OCI-LY7 (cell line): ENCODE results near the gene PEPD. TPM values are rescaled to one million over a fixed set of nuclear protein-coding genes. Genes with fewer than 3 reads are reported as not detected.

Experiments used
- BruUV-seq: library from RNA; stranded (reverse); fragments of 400-500 nt; replicated peaks from 2 replicates; lab custom pipeline; 2021; lab: Mats Ljungman, UMichigan
- CTCF ChIA-PET: fragments of 300-600 bp; sonication (Branson Sonifier 250); formaldehyde crosslinking; loops from one replicate; lab custom pipeline; 2022; ENCODE audit warnings: antibody characterized with exemption; ENCODE audit not compliant: unreplicated experiment; lab: Charles Lee
- POLR2A ChIA-PET: fragments of 300-600 bp; sonication (Branson Sonifier 250); formaldehyde crosslinking; loops from one replicate; lab custom pipeline; 2022; ENCODE audit warnings: antibody characterized with exemption; lab: Charles Lee
- DNase-seq: peaks from one replicate; pipeline ENCODE4 v3.0.0-alpha.2; 2015; ENCODE audit warnings: low spot score
- H2AFZ ChIP-seq: fragments of 200-600 bp; sonication (generic), shearing (Covaris generic); 2 replicates; pipeline ENCODE4 v1.6.1; 2014; ENCODE audit warnings: mild to moderate bottlenecking, antibody characterized with exemption, low read length, moderate library complexity
- H3K27ac ChIP-seq: fragments of 200-600 bp; sonication (generic); 2 replicates; pipeline ENCODE4 v1.5.1; 2014; ENCODE audit warnings: mixed run types, low read depth, mild to moderate bottlenecking, moderate library complexity, low read length, inconsistent platforms; ENCODE audit not compliant: poor library complexity, severe bottlenecking
- H3K36me3 ChIP-seq: fragments of 200-600 bp; sonication (generic); 2 replicates; pipeline ENCODE4 v1.6.1; 2014; ENCODE audit warnings: mild to moderate bottlenecking, antibody characterized with exemption, low read length, moderate library complexity, mixed read lengths; ENCODE audit not compliant: insufficient read depth
- H3K4me1 ChIP-seq: fragments of 200-600 bp; sonication (generic); 2 replicates; pipeline ENCODE4 v1.5.1; 2014; ENCODE audit warnings: mild to moderate bottlenecking, low read length; ENCODE audit not compliant: insufficient read depth, poor library complexity, severe bottlenecking
- H3K4me2 ChIP-seq: fragments of 200-600 bp; sonication (generic); 2 replicates; pipeline ENCODE4 v1.6.1; 2014; ENCODE audit warnings: mild to moderate bottlenecking, low read length
- H3K4me3 ChIP-seq: fragments of 200-600 bp; sonication (generic); 2 replicates; pipeline ENCODE4 v1.5.1; 2014; ENCODE audit warnings: mild to moderate bottlenecking, low read depth, low read length; ENCODE audit not compliant: poor library complexity, severe bottlenecking
- H3K79me2 ChIP-seq: fragments of 200-600 bp; sonication (generic); 2 replicates; pipeline ENCODE4 v1.6.1; 2016; ENCODE audit warnings: low read depth, mild to moderate bottlenecking, low read length, moderate library complexity, mixed read lengths; ENCODE audit not compliant: insufficient read depth
- H3K9me2 ChIP-seq: fragments of 200-600 bp; sonication (generic); 2 replicates; pipeline ENCODE4 v1.6.1; 2016; ENCODE audit warnings: mild to moderate bottlenecking, low read length, mixed read lengths; ENCODE audit not compliant: insufficient read depth
- H3K9me3 ChIP-seq: fragments of 200-600 bp; sonication (generic); 2 replicates; pipeline ENCODE4 v1.6.1; 2014; ENCODE audit warnings: mild to moderate bottlenecking, mixed run types, low read length, mixed read lengths
- H4K20me1 ChIP-seq: fragments of 200-600 bp; sonication (generic); 2 replicates; pipeline ENCODE4 v1.6.1; 2014; ENCODE audit warnings: mild to moderate bottlenecking, antibody characterized with exemption, low read length, moderate library complexity, mixed read lengths; ENCODE audit not compliant: insufficient read depth
- EZH2phosphoT487 ChIP-seq: fragments of 200-600 bp; sonication (generic); IDR thresholded peaks from 2 replicates; pipeline ENCODE4 v1.6.1; 2018; ENCODE audit warnings: low read depth, borderline replicate concordance, mild to moderate bottlenecking, mixed run types, antibody characterized with exemption, low read length, moderate library complexity, mixed read lengths
- intact Hi-C: fragments of 100-400 bp; cut with micrococcal nuclease; formaldehyde crosslinking; loops from one replicate; pipeline ENCODE4 v1.10.0; 2022; ENCODE audit not compliant: unreplicated experiment
- total RNA-seq, 2 experiments: library from RNA; depleted of rRNA in 1 of 2; stranded (reverse); fragments of >200 nt in 1 of 2; shearing (Covaris generic) in 1 of 2; gene quantifications; 2 replicates each; pipeline ENCODE4 v1.2.3, GENCODE V29; 2014 to 2022
- TF ChIP-seq, protein P1 (sequence below): fragments of 200-600 bp; sonication (generic); conservative IDR thresholded peaks from 2 replicates; pipeline ENCODE4 v1.5.1; 2014; ENCODE audit warnings: mild to moderate bottlenecking, antibody characterized with exemption, low read length, moderate library complexity, mixed read lengths

PEPD gene
- total RNA-seq, 2 experiments from 2014 or later = 24.4 to 29.7 TPM

DNA sequence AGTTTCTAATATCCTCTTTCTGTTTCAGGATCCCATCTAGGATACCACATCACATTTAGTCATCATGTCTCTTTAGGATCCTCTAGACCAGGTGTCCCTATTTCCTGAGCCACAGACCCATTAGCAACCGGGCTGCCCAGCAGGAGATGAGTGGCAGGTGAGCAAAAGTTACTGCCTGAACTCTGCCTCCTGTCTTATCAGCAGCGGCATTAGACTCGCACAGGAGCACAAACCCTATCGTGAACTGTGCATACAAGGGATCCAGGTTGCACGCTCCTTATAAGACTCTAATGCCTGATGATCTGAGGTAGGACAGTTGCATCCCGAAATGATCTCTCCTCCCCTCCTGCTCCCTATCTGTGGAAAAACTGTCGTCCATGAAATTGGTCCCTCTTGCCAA lies 155.9 kb downstream of the PEPD start:
- Histone ChIP-seq H3K9me2 (no peaks in the 10 kb centered on the region), H3K36me3 (no peaks in the 10 kb centered on the region), H4K20me1 (no peaks in the 10 kb centered on the region), H3K4me3 (no peak overlapping the region), H3K4me2 (no peak overlapping the region), H3K9me3 (no peaks in the 10 kb centered on the region), H3K79me2 (no peaks in the 10 kb centered on the region), H2AFZ (no peak overlapping the region), H3K4me1 (no peaks in the 10 kb centered on the region), H3K27ac (no peak overlapping the region)
- ChIA-PET CTCF (no interaction called here), POLR2A (no interaction called here)
- BruUV-seq = no TSS peak
- intact Hi-C loops = no loop called here
- TF ChIP-seq, protein P1, sequence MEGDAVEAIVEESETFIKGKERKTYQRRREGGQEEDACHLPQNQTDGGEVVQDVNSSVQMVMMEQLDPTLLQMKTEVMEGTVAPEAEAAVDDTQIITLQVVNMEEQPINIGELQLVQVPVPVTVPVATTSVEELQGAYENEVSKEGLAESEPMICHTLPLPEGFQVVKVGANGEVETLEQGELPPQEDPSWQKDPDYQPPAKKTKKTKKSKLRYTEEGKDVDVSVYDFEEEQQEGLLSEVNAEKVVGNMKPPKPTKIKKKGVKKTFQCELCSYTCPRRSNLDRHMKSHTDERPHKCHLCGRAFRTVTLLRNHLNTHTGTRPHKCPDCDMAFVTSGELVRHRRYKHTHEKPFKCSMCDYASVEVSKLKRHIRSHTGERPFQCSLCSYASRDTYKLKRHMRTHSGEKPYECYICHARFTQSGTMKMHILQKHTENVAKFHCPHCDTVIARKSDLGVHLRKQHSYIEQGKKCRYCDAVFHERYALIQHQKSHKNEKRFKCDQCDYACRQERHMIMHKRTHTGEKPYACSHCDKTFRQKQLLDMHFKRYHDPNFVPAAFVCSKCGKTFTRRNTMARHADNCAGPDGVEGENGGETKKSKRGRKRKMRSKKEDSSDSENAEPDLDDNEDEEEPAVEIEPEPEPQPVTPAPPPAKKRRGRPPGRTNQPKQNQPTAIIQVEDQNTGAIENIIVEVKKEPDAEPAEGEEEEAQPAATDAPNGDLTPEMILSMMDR = no peak
- no peak for TF ChIP-seq EZH2phosphoT487
- no peak for DNase-seq

DNA sequence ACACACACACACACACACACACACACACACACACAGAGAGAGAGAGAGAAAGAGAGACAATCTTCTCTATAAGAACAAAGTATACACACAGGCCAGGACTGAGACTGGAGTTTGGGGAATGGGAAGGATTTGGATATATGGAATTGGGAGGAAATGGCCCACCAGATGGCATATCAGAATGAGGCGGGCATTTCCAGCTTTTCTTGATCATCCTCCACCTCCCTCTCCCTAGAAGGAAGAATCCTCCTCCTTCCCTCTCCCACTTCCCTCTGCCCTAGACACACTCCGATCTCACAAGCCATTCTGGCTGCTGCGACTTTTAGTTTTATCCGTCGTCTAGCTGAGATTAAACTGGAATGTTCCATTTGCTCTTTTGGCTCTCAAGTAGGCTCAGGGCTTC lies 158.1 kb downstream of the PEPD start:
- BruUV-seq = no TSS peak

DNA sequence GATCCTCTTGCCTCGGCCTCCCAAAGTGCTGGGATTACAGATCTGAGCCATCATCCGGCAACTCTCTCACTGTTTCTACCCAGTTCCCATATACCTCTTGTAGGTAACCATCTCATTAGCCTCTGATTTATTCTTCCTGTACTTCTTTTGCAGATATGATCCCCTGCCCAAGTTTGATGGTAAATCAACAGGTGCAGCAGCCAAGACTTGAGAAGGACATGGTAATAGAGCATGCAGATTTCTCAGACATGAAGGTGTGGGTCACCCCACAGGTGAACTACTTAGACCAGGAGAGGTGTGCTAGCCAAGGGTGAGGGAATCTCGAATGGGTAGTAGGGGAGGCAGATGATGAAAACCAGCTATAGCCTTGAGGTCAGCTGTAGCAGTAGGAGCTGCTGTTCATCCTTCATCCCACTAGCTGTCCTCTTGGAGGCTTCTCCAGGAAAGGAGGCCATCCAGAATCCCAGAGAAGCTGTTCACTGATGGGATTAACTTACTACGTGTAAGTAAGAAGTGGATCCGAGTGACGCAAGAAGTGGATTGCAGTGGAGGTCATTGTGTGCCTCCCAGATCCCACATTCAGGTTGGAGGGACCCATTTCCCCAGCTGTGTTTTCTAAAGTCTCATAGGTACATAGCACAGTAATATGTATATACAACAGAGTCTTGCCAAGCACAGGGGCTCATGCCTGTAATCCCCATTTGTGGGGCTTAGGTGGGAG lies 158.9 kb downstream of the PEPD start:
- Histone ChIP-seq H3K4me1 (no peaks in the 10 kb centered on the region), H3K36me3 (no peaks in the 10 kb centered on the region), H2AFZ (no peak overlapping the region), H3K4me3 (no peak overlapping the region), H3K4me2 (no peak overlapping the region), H3K9me3 (no peaks in the 10 kb centered on the region), H3K79me2 (no peaks in the 10 kb centered on the region), H3K9me2 (no peaks in the 10 kb centered on the region), H3K27ac (no peak overlapping the region), H4K20me1 (no peaks in the 10 kb centered on the region)
- no TSS peak for BruUV-seq
- ChIA-PET POLR2A (no interaction called here), CTCF (no interaction called here)
- no peak for DNase-seq
- intact Hi-C loops = no loop called here
- TF ChIP-seq, protein P1 = no peak
- TF ChIP-seq EZH2phosphoT487 = no peak

More for the DNA sequence above, 158.1 kb downstream of the PEPD start:
- H3K4me3 ChIP-seq = no peak overlapping the region
- no peaks in the 10 kb centered on the region for H3K79me2 ChIP-seq
- H3K9me2 ChIP-seq = no peaks in the 10 kb centered on the region
- H3K4me1 ChIP-seq = no peaks in the 10 kb centered on the region
- no peak for DNase-seq
- no peak overlapping the region for H2AFZ ChIP-seq
- ChIA-PET CTCF (no interaction called here), POLR2A (no interaction called here)
- no peaks in the 10 kb centered on the region for H3K36me3 ChIP-seq
- H3K27ac ChIP-seq = no peak overlapping the region
- H3K9me3 ChIP-seq = no peaks in the 10 kb centered on the region
- TF ChIP-seq, protein P1 = no peak
- TF ChIP-seq EZH2phosphoT487 = no peak
- no peaks in the 10 kb centered on the region for H4K20me1 ChIP-seq
- intact Hi-C loops = no loop called here
- no peak overlapping the region for H3K4me2 ChIP-seq
